GM19328 (cell line): ENCODE data around the gene RNF213.

Experiments
- ATAC-seq: cut with Tn5 transposase; IDR thresholded peaks from one replicate; pipeline ENCODE4 v1.9.1; 2021; ENCODE audit warnings: mild to moderate bottlenecking, moderate library complexity; ENCODE audit not compliant: unreplicated experiment

Gene RNF213

DNA sequence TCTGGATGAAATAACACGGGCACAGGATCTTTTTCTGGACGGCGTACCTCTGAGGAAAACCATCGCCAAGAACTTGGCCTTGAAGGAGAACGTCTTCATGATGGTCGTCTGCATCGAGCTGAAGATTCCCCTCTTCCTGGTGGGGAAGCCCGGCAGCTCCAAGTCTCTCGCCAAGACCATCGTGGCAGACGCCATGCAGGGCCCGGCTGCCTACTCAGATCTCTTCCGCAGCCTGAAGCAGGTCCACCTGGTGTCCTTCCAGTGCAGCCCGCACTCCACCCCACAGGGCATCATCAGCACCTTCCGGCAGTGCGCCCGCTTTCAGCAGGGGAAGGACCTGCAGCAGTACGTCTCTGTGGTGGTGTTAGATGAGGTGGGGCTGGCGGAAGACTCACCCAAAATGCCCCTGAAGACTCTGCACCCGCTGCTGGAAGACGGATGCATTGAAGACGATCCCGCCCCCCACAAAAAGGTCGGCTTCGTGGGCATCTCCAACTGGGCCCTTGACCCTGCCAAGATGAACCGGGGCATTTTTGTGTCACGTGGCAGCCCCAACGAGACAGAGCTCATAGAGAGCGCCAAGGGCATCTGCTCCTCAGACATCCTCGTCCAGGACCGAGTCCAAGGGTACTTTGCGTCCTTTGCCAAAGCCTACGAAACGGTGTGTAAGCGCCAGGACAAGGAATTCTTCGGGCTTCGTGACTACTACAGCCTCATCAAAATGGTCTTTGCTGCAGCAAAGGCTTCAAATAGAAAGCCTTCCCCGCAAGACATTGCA is 86.0 kb downstream of the RNF213 start:
- ATAC-seq, result no peak

DNA sequence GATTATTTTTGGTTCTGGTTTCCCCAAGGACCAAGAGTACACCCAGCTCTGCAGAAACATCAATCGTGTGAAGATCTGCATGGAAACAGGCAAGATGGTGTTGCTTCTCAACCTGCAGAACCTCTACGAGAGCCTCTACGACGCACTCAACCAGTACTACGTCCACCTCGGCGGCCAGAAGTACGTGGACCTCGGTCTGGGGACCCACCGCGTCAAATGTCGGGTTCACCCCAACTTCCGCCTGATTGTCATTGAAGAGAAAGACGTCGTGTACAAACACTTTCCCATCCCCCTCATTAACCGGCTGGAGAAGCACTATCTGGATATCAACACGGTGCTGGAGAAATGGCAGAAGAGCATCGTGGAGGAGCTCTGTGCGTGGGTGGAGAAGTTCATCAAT is 86.9 kb downstream of the RNF213 start:
- ATAC-seq, result no peak

DNA sequence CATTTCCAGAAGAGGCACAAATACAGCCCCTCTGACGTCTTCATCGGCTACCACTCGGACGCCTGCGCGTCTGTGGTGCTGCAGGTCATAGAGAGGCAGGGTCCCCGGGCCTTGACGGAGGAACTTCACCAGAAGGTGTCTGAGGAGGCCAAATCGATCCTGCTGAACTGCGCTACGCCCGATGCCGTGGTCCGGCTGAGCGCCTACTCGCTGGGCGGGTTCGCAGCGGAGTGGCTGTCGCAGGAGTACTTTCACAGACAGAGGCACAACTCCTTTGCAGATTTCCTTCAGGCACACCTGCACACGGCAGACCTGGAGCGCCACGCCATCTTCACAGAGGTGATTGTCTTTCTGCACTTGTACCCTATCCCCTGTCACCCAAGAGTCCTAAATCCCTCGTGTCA is 87.3 kb downstream of the RNF213 start:
- ATAC-seq, result no peak

DNA sequence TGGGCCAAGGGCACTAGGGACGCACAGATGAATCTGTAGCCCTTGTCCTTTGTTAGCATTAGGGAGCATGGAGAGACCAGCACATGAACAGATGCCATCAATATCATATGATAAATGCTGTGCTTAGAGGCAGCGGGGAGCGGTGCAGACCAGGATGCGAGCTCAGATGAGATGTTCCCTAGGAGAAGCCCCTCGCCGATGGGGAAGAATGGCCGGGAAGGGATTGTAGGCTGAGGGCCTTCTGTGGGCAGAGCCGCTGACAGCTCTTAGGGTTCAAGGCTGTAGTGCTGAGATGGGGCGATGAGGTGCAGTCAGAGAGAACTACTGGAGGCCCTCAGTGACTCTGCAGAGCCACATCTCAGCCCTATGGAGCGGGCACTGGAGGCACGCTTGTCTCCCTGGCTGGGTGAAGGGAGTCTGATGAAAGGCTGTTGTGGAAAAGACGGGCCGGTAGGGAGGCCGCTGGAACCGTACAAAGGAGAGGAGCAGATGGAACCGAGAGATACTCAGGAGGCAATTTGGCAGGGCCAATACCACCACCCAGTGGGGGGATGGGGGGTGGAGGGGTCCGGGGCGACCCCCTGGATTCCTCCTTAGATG is 88.0 kb downstream of the RNF213 start:
- no peak for ATAC-seq

DNA sequence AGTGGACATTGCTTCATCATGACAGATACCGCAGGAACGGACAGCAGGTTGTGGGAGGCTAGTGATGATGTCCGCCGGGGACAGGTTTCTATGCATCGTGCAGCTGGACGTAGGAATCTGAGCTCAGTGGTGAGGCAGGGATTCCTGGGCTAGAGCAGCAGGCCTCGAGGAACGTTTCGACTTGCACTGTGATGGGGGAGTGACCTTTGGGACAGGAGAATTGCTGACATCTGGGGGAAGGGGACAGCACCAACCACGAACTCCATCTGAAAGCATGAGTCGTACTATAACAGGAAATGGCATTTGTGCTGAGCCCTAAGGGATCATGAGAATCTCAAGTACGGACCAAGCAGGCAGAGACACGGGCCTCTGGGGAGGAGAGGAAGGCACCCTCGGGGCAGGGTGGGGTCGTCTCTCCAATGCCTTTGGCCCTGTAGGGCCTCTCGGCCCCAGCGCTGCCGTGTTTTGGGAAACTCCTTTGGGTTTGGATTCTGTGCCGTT is 88.5 kb downstream of the RNF213 start:
- no peak for ATAC-seq

DNA sequence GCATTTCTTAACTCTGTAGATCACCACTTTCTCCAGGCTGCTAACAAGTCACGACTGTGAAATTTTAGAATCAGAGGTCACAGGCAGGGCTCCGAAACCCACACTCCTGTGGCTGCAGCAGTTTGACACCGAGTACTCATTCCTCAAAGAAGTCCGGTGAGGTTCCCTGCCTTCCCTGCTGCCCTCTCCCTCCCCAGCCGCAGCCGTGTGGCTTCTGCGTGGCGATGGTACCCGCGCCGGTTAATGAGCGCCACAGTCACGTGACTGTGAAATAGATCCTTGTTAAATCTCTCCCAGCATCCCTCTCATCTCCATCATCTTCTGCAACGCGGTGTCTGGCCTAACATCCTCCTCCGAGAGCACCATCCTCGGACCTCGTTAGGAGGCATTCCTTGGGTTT is 89.1 kb downstream of the RNF213 start:
- ATAC-seq, result no peak

DNA sequence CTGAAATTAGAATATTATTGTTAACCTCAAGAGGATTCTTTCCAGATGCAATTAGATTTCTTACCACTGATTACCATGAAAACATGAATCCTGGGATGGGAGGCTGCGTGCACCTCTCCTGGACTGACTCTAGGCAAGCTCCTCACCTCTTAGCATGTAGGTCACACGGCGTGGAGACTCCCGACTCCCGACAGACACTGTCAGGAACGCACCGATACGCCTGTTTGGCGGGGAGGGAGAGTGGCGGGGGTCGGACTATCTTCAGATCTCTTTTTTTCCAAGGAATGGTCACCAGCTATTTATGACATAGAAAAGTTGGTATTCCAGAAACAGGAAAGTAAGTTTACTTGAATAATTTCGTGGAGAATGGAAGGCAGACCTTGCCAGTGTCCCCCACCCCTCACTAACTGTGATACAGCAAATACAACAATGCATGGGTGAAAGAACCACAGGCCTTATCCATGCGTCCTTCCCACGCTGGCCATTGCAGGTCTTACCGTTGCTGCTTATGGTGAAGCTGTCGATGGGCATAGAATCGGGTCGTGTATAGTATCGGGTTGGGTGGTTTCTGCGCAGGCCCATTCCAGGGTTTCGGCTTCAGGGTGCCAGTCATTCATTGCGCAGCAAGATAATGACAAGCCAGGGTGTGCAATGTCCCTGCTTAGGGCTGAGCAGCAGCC is 91.7 kb downstream of the RNF213 start:
- ATAC-seq, result no peak

DNA sequence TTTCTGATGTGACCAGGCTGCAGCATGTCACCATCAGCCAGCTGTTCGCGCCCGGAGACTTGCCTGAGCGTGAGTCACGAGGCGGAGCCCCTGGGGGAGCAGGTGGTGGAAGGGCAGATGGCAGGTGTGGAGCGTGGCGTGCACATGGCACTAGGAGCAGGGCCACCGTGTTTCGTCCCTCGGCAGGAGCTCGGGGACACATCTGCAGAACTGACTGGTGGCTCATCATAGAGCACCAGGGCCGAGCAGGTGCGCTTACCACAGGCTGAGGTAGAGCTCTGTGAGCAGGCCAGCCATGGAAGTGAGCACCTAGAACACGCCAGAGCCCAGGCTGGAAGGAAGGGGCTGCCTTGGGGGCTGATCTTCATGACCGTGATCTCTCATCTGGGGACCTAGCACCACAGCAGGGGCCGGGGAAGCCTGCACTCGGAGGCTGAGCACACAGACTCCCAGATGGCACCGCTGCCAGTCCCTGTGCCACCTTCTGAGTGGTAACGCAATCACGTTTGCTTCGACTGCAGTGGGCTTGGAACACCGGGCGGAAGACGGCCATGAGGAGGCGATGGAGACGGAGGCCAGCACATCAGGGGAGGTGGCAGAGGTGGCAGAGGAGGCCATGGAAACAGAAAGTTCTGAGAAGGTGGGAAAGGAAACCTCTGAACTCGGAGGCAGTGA is 92.5 kb downstream of the RNF213 start:
- no peak for ATAC-seq

DNA sequence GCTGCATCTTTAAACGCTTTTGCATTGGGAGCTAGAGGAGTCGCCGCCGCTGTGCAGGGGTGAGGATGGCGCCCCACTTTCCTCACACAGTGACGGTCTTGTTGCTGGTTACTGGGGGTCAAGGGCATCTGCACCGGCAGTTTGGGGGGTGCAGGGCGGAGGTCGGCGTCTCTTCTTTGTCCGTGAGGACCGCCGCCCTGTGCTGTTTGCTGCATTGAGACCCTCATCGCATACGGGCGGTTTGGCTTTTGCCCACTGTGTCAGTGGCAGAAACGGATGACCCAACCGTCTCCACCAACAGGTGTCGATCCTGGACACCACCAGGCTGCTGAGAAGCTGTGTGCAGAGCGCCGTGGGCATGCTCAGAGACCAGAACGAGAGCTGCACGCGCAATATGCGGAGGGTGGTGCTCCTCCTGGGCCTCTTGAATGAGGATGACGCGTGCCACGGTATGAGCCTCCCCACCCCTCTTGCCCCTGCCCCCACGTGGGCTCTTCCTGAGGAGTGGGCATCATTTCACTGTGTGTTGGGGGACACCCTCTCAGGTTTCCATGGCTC is 93.1 kb downstream of the RNF213 start:
- no peak for ATAC-seq

DNA sequence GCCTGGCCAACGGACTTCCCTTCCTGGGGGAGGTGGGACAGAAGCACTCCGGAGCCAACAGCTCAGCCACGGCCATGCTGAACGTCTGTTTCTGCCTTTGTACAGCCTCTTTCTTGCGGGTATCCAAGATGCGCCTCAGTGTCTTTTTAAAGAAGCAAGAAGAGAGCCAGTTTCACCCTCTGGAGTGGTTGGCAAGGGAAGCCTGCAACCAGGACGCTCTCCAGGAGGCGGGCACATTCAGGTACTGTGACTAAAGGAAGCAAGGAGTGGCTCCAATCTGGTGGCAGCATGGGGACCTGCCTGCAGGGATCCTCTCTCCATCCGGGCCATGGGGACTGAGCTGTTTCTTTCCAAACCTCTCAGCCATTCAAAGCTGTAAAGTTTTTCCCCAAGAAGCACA is 93.7 kb downstream of the RNF213 start:
- ATAC-seq, result no peak

DNA sequence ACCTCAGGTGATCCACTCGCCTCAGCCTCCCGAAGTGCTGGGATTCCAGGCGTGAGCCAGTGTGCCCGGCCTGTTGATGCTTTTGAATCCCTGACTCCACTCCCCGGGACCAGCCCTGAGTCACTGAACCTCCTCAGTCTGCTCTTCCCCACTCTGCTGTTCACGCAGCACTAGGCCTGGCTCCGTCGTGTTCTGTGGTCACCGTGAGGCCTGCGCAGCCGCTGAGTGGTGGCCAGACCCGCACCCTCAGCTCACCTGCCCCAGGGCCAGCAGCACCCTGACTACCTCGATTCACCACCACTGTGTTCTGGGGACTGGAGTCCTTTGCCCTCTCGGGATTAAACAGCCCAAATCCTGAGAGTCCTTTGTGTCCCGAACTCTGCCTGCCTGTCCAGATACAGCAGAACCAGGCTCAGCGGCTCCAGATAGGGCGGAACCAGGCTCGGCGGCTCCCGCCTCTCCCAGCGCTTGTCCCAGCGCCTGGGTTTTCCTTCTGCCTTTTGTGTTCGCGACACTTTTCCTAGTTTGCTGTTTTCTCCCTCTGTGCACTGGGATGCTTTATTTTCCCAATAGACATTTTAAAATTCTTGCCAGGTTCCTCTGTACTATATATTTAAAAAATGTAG is 95.7 kb downstream of the RNF213 start:
- no peak for ATAC-seq

DNA sequence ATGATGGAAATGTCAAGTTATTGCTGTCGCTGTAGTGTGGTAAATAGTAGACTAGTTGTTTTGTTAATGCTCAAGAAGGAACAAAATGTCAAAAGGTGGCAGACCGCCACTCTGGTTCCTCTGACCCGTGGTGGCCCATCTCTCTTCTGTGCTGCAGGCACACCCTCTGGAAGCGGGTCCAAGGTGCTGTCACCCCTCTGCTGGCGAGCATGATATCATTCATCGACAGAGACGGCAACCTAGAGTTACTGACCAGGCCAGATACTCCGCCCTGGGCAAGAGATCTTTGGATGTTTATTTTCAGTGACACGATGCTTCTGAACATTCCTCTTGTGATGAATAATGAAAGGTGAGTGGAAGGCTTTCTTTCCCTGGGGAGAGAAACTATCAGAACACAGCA is 97.5 kb downstream of the RNF213 start:
- no peak for ATAC-seq

DNA sequence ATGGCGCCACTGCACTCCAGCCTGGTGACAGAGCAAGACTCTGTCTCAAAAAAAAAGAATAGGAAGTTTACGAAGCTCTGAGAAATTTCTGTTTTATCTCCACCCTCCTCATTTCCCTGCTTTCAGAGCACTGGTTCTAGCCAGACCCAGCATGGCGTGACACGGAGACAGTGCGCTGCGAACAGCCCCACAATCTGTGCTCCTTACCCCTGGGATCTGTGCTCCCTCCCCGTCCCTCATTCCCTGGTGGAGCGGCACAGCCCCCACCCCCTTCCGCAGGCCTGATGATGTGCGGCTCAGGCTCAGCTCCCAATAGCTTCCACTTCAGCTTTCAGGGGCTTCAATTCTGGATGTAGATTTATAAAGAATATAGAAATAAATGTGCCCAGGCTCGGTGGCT is 98.2 kb downstream of the RNF213 start:
- no peak for ATAC-seq

DNA sequence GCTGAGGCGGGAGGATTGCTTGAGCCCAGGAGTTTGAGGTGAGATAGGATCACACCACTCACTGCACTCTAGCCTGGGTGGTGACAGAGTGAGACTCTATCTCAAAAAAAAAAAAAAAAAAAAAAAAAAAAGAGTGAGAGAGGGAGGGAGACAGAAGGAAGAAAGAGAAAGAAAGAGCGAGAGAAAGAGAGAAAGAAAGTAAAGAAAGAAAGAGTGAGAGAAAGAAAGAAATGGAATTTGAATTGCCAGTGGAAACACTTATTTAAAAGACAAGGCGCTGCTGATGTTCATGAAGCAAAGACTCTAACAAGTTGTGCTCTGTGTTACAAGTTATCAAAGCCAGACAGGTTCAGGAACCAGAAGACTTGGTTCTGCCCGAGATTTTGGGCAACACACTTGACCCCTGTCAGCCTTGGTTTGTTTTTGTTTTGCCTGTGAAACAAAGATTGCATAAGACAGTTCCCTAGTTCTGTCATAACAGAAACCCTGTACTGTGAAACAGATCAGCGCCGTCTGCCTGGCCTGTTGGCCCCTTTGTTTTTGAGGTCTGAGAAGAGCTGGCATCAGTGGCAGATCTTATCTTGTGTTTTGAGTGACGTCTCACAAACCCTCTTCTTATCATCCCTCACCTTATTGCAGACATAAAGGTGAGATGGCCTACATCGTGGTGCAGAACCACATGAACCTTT is 98.9 kb downstream of the RNF213 start:
- ATAC-seq, result no peak

DNA sequence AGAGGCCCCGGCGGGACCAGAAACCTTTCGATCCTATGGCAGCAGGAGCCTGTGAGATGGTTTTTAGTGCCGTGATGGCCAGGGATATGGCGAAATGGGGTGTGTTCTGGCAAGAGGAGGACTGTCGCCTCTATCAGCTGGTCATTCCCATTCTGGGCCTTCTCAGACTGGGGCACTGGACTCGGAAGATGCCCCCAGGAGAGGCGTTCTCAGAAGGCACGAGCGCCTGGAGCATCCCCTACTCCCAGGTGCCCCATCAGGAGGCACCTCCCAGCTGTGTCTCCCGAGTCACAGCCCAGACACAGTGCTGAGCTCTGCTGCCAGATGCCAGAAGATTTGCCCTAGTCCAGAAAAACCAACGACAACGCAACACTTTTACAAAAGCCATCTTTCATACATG is 99.7 kb downstream of the RNF213 start:
- no peak for ATAC-seq

DNA sequence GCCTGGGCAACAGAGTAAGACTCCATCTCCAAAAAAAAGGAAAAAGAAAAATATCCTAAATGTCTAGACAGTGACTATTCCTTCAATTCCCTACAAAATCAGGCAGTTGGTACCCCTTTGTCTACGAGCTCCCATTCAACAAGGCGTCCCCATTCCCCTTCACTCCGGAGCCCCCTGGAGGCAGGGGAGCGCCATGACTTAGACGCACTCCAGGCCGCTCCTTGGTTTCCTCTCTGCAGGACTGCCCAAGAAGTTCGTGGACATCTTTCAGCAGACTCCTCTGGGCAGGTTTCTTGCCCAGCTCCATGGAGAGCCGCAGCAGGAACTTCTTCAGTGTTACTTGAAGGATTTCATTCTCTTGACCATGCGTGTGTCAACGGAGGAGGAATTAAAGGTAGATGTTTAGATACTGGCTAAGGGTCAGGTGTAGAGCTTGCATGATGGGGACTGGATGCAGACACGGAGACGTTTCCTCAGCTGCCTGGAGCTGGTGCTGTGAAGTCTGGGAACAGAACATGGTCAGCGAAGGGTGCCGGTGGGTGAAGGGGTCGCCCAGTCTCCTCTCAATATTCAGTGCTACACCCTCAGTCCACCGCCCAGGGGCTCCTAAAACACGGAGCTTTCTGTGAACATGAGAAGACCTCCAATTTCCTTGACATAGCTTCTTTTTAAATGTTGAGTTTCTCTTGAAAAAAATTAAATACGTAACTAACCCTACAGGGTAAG is 101.0 kb downstream of the RNF213 start:
- no peak for ATAC-seq

DNA sequence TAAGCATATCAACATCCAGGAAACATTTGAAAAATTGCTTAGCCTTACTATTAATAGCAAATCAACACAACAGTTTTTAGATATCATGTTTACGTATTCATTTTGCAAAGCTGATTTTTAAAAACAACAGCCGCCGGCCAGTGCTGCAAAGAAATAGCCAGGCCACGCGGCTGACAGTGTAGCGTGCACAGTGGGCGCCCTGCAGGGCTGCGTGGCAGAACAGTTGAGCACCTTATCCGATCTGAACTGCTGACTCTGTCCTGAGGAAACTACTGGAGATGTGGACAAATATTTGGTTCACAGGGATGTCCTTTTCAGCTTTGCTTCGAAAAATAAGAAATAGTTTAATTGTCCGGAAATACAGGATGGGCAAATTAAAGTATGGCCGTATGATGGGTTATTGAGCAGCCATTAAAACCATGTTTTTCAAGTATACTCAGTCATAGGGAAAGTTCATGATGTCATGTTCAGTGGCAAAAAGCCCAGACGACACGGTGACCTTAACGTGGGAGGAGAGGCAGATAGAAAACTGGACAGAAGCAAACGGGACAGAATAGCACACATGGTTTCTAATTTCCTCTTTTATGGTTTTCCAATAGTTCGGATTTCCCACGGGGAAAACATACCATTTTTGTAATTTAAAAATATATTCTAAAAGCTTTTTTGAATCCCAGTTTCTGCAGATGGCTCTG is 101.9 kb downstream of the RNF213 start:
- no peak for ATAC-seq

DNA sequence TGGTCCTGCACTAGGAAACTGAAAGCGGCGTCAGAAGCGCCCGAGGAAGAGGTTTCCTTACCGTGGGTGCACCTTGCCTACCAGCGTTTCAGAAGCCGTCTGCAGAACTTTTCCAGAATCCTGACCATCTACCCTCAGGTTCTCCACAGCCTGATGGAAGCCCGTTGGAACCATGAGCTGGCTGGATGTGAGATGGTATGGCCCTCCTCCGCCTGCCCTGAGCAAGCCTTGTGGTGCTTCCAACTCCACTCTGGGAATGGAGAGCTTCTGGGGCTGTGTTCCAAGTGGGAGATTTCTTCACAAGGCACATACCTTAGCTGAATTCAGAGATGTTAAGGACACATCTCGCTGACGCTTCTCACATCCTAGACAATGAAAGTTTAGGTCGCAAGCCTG is 102.5 kb downstream of the RNF213 start:
- no peak for ATAC-seq

DNA sequence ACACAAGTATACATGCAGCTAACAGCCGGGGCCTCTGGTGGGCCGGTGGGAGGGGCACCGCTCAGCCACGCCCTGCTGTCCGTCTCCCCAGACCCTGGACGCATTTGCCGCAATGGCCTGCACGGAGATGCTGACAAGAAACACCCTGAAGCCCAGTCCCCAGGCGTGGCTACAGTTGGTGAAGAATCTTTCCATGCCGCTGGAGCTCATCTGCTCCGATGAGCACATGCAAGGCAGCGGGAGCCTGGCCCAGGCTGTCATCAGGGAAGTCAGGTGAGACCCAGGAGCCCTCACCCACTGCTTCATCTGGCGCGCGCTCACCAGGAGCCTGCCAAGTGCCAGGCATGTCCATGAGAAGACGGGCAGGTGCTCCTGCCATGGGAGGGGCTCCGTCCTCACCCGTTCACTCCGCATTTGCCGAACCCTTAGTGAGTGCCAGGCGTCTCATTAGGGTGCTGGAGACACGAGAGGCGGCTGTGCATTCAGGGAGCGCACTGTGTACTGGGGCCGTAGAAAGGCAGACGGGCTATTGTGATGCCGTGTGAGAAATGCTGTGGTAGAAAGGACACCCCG is 103.0 kb downstream of the RNF213 start:
- ATAC-seq, result no peak
